ENCODE data around the gene HSPA12B. TPM values are rescaled to one million over a fixed set of nuclear protein-coding genes. Genes with fewer than 3 reads are reported as not detected.

HSPA12B gene
- total and polyA plus RNA-seq, 11 donors: 10.4 to 35.7 (median 14.3) TPM

GRCh38 chr20:3743251-3743650 lies 10.8 kb downstream of the HSPA12B start:
- H3K27ac ChIP-seq: no peak overlapping the region
- ATAC-seq: no peak
- WGBS, 4 donors: 72 to 97% (median 75%) methylated on average over 2 of the region's 2 CpGs
- DNase-seq: no peak
- H3K4me3 ChIP-seq: no peak overlapping the region
- intact Hi-C loops (cut with DNase I): no loop called here
- TF ChIP-seq POLR2A (IDR thresholded peaks at IDR 0.05): no peak
- TF ChIP-seq, protein P1, sequence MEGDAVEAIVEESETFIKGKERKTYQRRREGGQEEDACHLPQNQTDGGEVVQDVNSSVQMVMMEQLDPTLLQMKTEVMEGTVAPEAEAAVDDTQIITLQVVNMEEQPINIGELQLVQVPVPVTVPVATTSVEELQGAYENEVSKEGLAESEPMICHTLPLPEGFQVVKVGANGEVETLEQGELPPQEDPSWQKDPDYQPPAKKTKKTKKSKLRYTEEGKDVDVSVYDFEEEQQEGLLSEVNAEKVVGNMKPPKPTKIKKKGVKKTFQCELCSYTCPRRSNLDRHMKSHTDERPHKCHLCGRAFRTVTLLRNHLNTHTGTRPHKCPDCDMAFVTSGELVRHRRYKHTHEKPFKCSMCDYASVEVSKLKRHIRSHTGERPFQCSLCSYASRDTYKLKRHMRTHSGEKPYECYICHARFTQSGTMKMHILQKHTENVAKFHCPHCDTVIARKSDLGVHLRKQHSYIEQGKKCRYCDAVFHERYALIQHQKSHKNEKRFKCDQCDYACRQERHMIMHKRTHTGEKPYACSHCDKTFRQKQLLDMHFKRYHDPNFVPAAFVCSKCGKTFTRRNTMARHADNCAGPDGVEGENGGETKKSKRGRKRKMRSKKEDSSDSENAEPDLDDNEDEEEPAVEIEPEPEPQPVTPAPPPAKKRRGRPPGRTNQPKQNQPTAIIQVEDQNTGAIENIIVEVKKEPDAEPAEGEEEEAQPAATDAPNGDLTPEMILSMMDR (IDR thresholded peaks at IDR 0.05): no peak
- H3K27me3 ChIP-seq: peaks cover 0 to 13% (median 0%) of the 10 kb centered on the region in 9 donors
- no peaks in the 10 kb centered on the region for H3K9me3 ChIP-seq
- H3K4me1 ChIP-seq: peaks cover 0 to 49% (median 23%) of the 10 kb centered on the region in 12 donors
- H3K36me3 ChIP-seq: peaks cover 0 to 48% (median 17%) of the 10 kb centered on the region in 9 donors

GRCh38 chr20:3744037-3744436 lies 11.6 kb downstream of the HSPA12B start:
- Histone ChIP-seq H3K36me3 (peaks cover 0 to 56% (median 20%) of the 10 kb centered on the region in 9 donors), H3K9me3 (no peaks in the 10 kb centered on the region), H3K27me3 (peaks cover 0 to 13% (median 0%) of the 10 kb centered on the region in 9 donors), H3K4me3 (no peak overlapping the region), H3K27ac (peak overlapping the region in 5 of 12 donors; percentile 2 to 31 (median 22)), H3K4me1 (peaks cover 0 to 41% (median 21%) of the 10 kb centered on the region in 12 donors)
- TF ChIP-seq POLR2A (IDR thresholded peaks at IDR 0.05): no peak
- TF ChIP-seq, protein P1 (IDR thresholded peaks at IDR 0.05): no peak
- DNase-seq: no peak
- intact Hi-C loops (cut with DNase I): no loop called here
- WGBS, 4 donors: 81 to 98% (median 90%) methylated on average over 1 of the region's 1 CpG
- no peak for ATAC-seq

DNA sequence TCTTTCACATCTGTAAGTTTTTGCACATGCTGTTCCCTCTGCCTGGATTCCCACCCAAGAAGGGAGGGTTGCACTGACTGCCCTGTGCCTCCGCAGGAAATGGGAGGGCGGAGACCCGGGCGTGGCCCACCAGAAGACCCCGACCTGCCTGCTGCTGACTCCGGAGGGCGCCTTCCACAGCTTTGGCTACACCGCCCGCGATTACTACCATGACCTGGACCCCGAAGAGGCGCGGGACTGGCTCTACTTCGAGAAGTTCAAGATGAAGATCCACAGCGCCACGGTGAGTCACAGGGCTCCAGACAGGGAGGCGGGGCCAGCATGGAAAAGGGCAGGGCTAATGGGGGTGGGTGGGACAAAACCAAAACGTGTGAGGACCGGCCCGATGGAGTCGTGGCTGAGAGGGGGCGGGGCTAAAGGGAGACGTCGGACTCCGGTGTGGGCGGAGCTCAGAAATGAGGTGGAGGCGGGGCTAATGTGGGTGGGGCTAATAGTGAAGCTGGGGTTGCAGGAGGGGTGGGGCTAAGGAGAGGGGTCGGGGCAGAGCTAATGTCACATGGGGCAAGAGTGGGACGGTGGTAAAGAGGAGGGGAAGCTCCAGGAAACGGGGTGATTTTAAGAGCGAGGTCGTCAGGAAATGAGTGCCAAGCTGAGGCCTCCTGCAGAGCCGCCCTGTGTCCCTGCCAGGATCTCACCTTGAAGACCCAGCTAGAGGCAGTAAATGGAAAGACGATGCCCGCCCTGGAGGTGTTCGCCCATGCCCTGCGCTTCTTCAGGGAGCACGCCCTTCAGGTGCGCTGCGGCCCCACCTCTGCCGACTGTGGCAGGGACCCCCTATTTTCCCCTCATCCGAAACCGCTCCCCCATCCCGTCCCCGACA lies 12.6 kb downstream of the HSPA12B start:
- H3K36me3 ChIP-seq: peaks cover 0 to 64% (median 27%) of the 10 kb centered on the region in 9 donors

More for the DNA sequence above, 12.6 kb downstream of the HSPA12B start:
- Histone ChIP-seq H3K4me3 (peak overlapping the region in 2 of 12 donors; percentile 1 to 28), H3K9me3 (no peaks in the 10 kb centered on the region), H3K27ac (peak overlapping the region in 7 of 12 donors; percentile 6 to 31 (median 13)), H3K4me1 (peaks cover 0 to 40% (median 14%) of the 10 kb centered on the region in 12 donors), H3K27me3 (peaks cover 0 to 13% (median 0%) of the 10 kb centered on the region in 9 donors)
- DNase-seq (peak; percentile 53 to 83 (median 69)), ATAC-seq (peak; percentile 21 to 74 (median 60))
- 32 to 44% (median 39%) methylated on average over 38 to 45 of the region's 45 CpGs for WGBS, 4 donors
- intact Hi-C loops (cut with DNase I): no loop called here
- TF ChIP-seq, protein P1 (IDR thresholded peaks at IDR 0.05): no peak
- TF ChIP-seq POLR2A (IDR thresholded peaks at IDR 0.05): no peak

All from heart left ventricle (tissue), 16 donors.